Measurements from ENCODE around the gene NMBR.
"Not testable (repeated sequence)": the region's sequence is repeated elsewhere in the genome, so short reads cannot be mapped to it uniquely, and the experiment has no call there.

Gene NMBR

DNA sequence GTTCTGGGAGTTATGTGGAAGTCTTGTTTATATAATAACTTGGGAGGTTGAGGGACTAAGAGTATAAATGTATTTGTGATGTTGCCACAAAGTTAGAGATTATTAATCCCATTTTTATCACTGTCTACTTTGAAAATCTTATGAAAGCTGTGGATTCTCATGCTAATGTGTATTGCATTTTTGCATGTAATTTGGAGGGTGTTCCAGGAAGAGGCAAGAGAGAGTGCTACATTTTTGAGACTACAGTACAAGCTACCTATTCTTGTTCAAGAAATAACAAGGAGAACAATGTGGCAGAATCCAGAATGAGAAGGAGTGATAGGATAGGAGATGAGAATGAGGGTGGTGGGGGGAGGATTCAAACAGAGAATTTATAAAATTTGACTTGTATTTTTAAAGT is 35.1 kb upstream of the NMBR start:
- no peak overlapping the region for H3K27ac ChIP-seq (ENCODE audit: low read depth in 2 of 2, low read length in 2 of 2)
- peaks cover 0 to 3% of the 10 kb centered on the region in 2 donors for H3K9me3 ChIP-seq (ENCODE audit: control insufficient read depth in 2 of 2, low read length in 2 of 2)
- H3K4me1 ChIP-seq (ENCODE audit: control insufficient read depth in 2 of 2, insufficient read depth in 2 of 2, low read length in 2 of 2), result no peaks in the 10 kb centered on the region
- no peak overlapping the region for H3K9ac ChIP-seq (ENCODE audit: low read depth in 1 of 2, low read length in 2 of 2)
- no peaks in the 10 kb centered on the region for H3K27me3 ChIP-seq (ENCODE audit: control insufficient read depth in 2 of 2, insufficient read depth in 2 of 2, low read length in 2 of 2)
- H3K36me3 ChIP-seq (ENCODE audit: control insufficient read depth in 2 of 2, insufficient read depth in 2 of 2, low read length in 2 of 2), result peaks cover 3 to 4% of the 10 kb centered on the region in 2 donors
- H3K4me3 ChIP-seq (ENCODE audit: low read length in 2 of 2), result no peak overlapping the region

DNA sequence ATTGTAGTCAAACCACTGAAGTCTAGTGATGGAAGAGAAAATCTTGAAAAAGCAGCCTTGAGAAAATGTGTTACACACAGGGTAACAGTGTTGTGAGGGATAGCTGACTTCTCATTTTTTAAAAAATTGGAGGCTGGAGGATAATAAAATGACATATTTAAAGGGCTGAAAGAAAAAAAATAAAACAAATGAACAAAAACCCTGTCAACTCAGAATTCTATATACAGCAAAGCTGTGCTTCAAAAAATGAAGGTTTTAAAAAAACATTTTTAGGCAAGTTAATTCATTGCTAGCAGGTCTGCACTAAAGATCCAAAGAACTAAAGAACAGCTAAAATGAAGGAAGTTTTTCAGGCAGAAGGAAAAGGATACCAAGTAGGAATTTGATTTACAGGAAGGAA is 31.2 kb upstream of the NMBR start:
- H3K9me3 ChIP-seq (ENCODE audit: control insufficient read depth in 2 of 2, low read length in 2 of 2), result peaks cover 0 to 3% of the 10 kb centered on the region in 2 donors
- no peaks in the 10 kb centered on the region for H3K4me1 ChIP-seq (ENCODE audit: control insufficient read depth in 2 of 2, insufficient read depth in 2 of 2, low read length in 2 of 2)

DNA sequence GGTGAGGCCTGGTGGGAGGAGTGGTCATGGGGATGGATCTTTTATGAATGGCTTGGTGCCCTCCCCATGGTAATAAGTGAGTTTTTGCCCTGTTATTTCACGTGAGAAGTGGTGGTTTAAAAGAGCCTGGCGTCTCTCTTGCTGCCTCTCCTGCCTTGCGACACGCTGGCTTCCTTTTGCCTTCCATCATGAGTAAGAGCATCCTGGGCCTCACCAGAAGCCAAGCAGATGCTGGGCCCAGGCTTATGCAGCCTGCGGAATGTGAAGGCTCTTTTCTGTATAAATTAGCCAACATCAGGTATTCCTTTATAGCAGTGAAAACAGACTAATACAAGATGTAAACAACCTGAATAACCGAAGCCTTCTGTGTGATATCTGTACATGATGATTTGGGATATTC is 27.8 kb upstream of the NMBR start:
- Histone ChIP-seq H3K9ac (ENCODE audit: low read depth in 1 of 2, low read length in 2 of 2) (no peak overlapping the region), H3K27ac (ENCODE audit: low read depth in 2 of 2, low read length in 2 of 2) (no peak overlapping the region), H3K36me3 (ENCODE audit: control insufficient read depth in 2 of 2, insufficient read depth in 2 of 2, low read length in 2 of 2) (peaks cover 18 to 37% of the 10 kb centered on the region in 2 donors), H3K4me3 (ENCODE audit: low read length in 2 of 2) (no peak overlapping the region), H3K27me3 (ENCODE audit: control insufficient read depth in 2 of 2, insufficient read depth in 2 of 2, low read length in 2 of 2) (no peaks in the 10 kb centered on the region), H3K4me1 (ENCODE audit: control insufficient read depth in 2 of 2, insufficient read depth in 2 of 2, low read length in 2 of 2) (no peaks in the 10 kb centered on the region), H3K9me3 (ENCODE audit: control insufficient read depth in 2 of 2, low read length in 2 of 2) (peaks cover 0 to 3% of the 10 kb centered on the region in 2 donors)

More for the DNA sequence above, 31.2 kb upstream of the NMBR start:
- Histone ChIP-seq H3K9ac (ENCODE audit: low read depth in 1 of 2, low read length in 2 of 2) (no peak overlapping the region), H3K4me3 (ENCODE audit: low read length in 2 of 2) (no peak overlapping the region), H3K36me3 (ENCODE audit: control insufficient read depth in 2 of 2, insufficient read depth in 2 of 2, low read length in 2 of 2) (peaks cover 16 to 22% of the 10 kb centered on the region in 2 donors), H3K27ac (ENCODE audit: low read depth in 2 of 2, low read length in 2 of 2) (no peak overlapping the region), H3K27me3 (ENCODE audit: control insufficient read depth in 2 of 2, insufficient read depth in 2 of 2, low read length in 2 of 2) (no peaks in the 10 kb centered on the region)

DNA sequence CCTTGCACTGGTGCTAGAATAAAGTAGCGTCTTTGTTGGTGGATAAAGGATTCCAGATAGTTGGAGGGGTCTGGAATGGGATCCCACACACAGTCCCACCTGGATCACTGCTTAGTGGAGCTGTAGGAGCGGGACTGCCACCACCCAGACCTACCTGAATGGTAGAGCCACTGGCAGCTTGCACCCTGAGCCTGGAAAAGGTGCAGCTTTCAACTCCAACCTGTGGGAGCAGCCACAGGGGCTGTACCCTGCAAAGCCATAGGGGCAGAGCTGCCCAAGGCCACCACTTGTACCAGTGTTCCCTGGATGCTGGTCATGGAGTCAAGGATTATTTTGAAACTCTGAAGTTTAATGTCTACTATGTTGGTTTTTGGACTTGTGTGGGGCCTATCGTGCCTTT is 27.1 kb upstream of the NMBR start:
- H3K4me1 ChIP-seq (ENCODE audit: control insufficient read depth in 2 of 2, insufficient read depth in 2 of 2, low read length in 2 of 2), result no peaks in the 10 kb centered on the region
- no peaks in the 10 kb centered on the region for H3K27me3 ChIP-seq (ENCODE audit: control insufficient read depth in 2 of 2, insufficient read depth in 2 of 2, low read length in 2 of 2)
- no peak overlapping the region for H3K27ac ChIP-seq (ENCODE audit: low read depth in 2 of 2, low read length in 2 of 2)
- H3K9ac ChIP-seq (ENCODE audit: low read depth in 1 of 2, low read length in 2 of 2), result no peak overlapping the region
- peaks cover 0 to 3% of the 10 kb centered on the region in 2 donors for H3K9me3 ChIP-seq (ENCODE audit: control insufficient read depth in 2 of 2, low read length in 2 of 2)
- H3K4me3 ChIP-seq (ENCODE audit: low read length in 2 of 2), result no peak overlapping the region
- peaks cover 18 to 40% of the 10 kb centered on the region in 2 donors for H3K36me3 ChIP-seq (ENCODE audit: control insufficient read depth in 2 of 2, insufficient read depth in 2 of 2, low read length in 2 of 2)

DNA sequence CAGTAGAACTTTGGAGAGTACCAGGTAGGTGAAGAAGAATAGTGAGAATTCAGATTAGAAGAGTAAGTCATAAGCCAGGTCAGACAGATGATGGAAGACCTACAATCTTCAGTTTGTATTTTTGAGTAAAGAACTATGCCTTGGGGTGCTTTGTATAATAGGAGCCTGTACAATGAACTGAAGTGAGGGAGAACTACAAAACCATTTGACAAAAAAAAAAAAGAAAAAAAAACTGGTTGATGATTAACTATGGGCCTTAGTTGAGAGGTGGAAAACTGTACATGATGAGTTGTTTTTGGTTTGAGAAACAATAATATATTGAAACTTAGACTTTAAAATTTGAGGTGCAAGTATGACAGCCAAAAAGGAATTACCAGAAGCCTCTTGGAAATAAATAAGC is 25.8 kb upstream of the NMBR start:
- Histone ChIP-seq H3K4me3 (ENCODE audit: low read length in 2 of 2) (no peak overlapping the region), H3K27ac (ENCODE audit: low read depth in 2 of 2, low read length in 2 of 2) (no peak overlapping the region), H3K27me3 (ENCODE audit: control insufficient read depth in 2 of 2, insufficient read depth in 2 of 2, low read length in 2 of 2) (no peaks in the 10 kb centered on the region), H3K9me3 (ENCODE audit: control insufficient read depth in 2 of 2, low read length in 2 of 2) (peaks cover 0 to 3% of the 10 kb centered on the region in 2 donors), H3K4me1 (ENCODE audit: control insufficient read depth in 2 of 2, insufficient read depth in 2 of 2, low read length in 2 of 2) (no peaks in the 10 kb centered on the region), H3K36me3 (ENCODE audit: control insufficient read depth in 2 of 2, insufficient read depth in 2 of 2, low read length in 2 of 2) (peaks cover 18 to 43% of the 10 kb centered on the region in 2 donors), H3K9ac (ENCODE audit: low read depth in 1 of 2, low read length in 2 of 2) (no peak overlapping the region)

DNA sequence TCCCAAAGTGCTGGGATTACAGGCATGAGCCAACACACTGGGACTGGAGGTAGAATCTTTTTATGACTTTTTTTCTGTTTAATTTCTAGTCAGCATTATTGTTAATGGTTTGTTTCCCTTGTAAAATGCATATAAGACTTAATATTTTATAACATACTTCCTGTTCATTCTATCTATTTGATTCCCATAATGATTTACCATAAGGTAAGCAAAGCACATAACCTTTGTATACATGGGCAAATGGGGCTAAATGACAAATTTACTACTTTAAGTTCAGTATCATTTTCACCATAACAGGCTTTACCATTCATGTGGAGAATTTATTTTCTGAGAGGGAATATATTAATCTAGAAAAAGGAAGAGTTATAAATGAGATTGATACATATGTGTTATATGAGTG is 24.4 kb upstream of the NMBR start:
- Histone ChIP-seq H3K4me3 (ENCODE audit: low read length in 2 of 2) (no peak overlapping the region), H3K27ac (ENCODE audit: low read depth in 2 of 2, low read length in 2 of 2) (no peak overlapping the region), H3K27me3 (ENCODE audit: control insufficient read depth in 2 of 2, insufficient read depth in 2 of 2, low read length in 2 of 2) (no peaks in the 10 kb centered on the region), H3K36me3 (ENCODE audit: control insufficient read depth in 2 of 2, insufficient read depth in 2 of 2, low read length in 2 of 2) (peaks cover 12 to 47% of the 10 kb centered on the region in 2 donors), H3K9me3 (ENCODE audit: control insufficient read depth in 2 of 2, low read length in 2 of 2) (no peaks in the 10 kb centered on the region), H3K9ac (ENCODE audit: low read depth in 1 of 2, low read length in 2 of 2) (no peak overlapping the region), H3K4me1 (ENCODE audit: control insufficient read depth in 2 of 2, insufficient read depth in 2 of 2, low read length in 2 of 2) (no peaks in the 10 kb centered on the region)

DNA sequence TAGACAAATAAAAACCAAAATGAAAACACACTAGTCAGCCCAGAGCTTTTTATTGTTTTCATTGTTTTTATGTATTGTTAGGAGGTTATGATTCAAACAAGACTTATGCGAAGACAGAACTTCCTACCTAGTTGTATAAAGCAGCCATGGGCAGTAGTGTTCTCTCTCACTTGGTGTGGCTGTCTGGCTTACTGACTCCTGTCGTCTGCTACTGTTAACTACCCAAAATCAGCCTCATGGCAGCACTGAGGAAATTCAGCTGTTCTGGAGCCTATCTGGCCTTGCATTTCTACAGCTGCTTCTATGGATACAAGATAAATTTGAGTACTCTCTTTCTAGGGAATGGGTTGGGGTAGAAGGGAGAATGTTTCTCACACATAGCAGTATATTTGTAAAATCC is 20.6 kb upstream of the NMBR start:
- Histone ChIP-seq H3K9me3 (ENCODE audit: control insufficient read depth in 2 of 2, low read length in 2 of 2) (no peaks in the 10 kb centered on the region), H3K27ac (ENCODE audit: low read depth in 2 of 2, low read length in 2 of 2) (no peak overlapping the region), H3K27me3 (ENCODE audit: control insufficient read depth in 2 of 2, insufficient read depth in 2 of 2, low read length in 2 of 2) (no peaks in the 10 kb centered on the region), H3K4me1 (ENCODE audit: control insufficient read depth in 2 of 2, insufficient read depth in 2 of 2, low read length in 2 of 2) (no peaks in the 10 kb centered on the region), H3K9ac (ENCODE audit: low read depth in 1 of 2, low read length in 2 of 2) (no peak overlapping the region), H3K4me3 (ENCODE audit: low read length in 2 of 2) (no peak overlapping the region), H3K36me3 (ENCODE audit: control insufficient read depth in 2 of 2, insufficient read depth in 2 of 2, low read length in 2 of 2) (peaks cover 3 to 32% of the 10 kb centered on the region in 2 donors)

DNA sequence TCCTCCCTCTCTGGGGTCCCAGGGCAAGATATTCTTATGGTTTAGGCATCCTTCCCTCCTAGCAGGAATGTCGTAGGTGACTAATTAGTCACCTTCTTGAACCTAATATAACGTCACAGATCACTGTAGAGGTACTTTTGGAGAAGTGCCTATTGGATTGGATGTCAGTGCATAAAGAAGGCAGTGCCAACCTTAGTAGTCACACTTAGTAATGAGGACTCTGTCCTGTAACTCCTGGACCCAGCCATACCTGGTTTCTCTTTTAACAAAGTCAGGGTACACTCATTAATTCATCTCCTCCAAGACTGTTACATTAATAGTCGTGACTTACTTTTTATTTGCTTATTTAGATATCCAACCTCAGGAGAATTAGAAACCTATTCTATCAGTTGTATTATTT is 20.1 kb upstream of the NMBR start:
- peaks cover 3 to 28% of the 10 kb centered on the region in 2 donors for H3K36me3 ChIP-seq (ENCODE audit: control insufficient read depth in 2 of 2, insufficient read depth in 2 of 2, low read length in 2 of 2)
- H3K27me3 ChIP-seq (ENCODE audit: control insufficient read depth in 2 of 2, insufficient read depth in 2 of 2, low read length in 2 of 2), result no peaks in the 10 kb centered on the region
- no peaks in the 10 kb centered on the region for H3K4me1 ChIP-seq (ENCODE audit: control insufficient read depth in 2 of 2, insufficient read depth in 2 of 2, low read length in 2 of 2)
- H3K4me3 ChIP-seq (ENCODE audit: low read length in 2 of 2), result no peak overlapping the region
- no peaks in the 10 kb centered on the region for H3K9me3 ChIP-seq (ENCODE audit: control insufficient read depth in 2 of 2, low read length in 2 of 2)
- H3K27ac ChIP-seq (ENCODE audit: low read depth in 2 of 2, low read length in 2 of 2), result no peak overlapping the region
- H3K9ac ChIP-seq (ENCODE audit: low read depth in 1 of 2, low read length in 2 of 2), result no peak overlapping the region

DNA sequence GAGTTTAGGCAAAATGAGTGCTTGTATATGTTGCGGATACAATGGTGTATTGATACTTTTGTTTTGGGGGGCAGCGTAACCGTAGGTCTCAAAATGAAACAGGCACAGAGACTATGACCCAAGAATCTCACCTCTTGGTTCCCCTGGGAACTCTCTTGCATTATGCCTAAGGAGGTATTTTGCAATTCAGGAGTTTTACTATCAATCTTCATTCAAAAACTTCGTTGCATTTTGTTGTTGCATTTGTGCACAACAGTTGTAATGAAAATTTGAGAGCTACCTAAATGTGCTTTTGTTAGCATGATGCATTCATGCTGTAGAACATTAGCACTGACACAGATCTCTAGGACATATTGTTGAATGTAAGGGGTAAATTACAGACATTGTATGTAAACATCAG is 18.3 kb upstream of the NMBR start:
- peaks cover 3 to 22% of the 10 kb centered on the region in 2 donors for H3K36me3 ChIP-seq (ENCODE audit: control insufficient read depth in 2 of 2, insufficient read depth in 2 of 2, low read length in 2 of 2)
- no peaks in the 10 kb centered on the region for H3K27me3 ChIP-seq (ENCODE audit: control insufficient read depth in 2 of 2, insufficient read depth in 2 of 2, low read length in 2 of 2)
- H3K4me3 ChIP-seq (ENCODE audit: low read length in 2 of 2), result no peak overlapping the region
- H3K9ac ChIP-seq (ENCODE audit: low read depth in 1 of 2, low read length in 2 of 2), result no peak overlapping the region
- H3K27ac ChIP-seq (ENCODE audit: low read depth in 2 of 2, low read length in 2 of 2), result no peak overlapping the region
- no peaks in the 10 kb centered on the region for H3K4me1 ChIP-seq (ENCODE audit: control insufficient read depth in 2 of 2, insufficient read depth in 2 of 2, low read length in 2 of 2)
- no peaks in the 10 kb centered on the region for H3K9me3 ChIP-seq (ENCODE audit: control insufficient read depth in 2 of 2, low read length in 2 of 2)

DNA sequence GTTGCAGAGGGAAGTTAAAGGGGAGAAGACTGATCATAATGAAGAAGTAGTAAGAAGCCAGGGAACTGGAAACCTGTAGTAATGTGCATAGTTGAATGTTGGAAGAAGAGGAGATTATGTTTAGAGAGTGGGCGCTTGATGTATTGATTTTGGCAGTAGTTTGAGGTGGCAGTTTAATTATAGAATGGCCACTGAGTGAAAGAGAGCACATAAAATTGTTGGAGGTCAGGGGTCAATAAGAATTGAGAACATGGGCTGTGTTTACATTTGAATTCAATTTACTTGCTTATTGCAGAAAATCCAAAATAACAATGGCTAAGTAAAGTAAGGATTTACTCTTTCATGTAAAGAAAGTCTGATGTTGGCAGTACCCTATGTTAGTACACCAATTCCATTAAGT is 15.9 kb upstream of the NMBR start:
- Histone ChIP-seq H3K9ac (ENCODE audit: low read depth in 1 of 2, low read length in 2 of 2) (no peak overlapping the region), H3K9me3 (ENCODE audit: control insufficient read depth in 2 of 2, low read length in 2 of 2) (no peaks in the 10 kb centered on the region), H3K36me3 (ENCODE audit: control insufficient read depth in 2 of 2, insufficient read depth in 2 of 2, low read length in 2 of 2) (peaks cover 3 to 13% of the 10 kb centered on the region in 2 donors), H3K27me3 (ENCODE audit: control insufficient read depth in 2 of 2, insufficient read depth in 2 of 2, low read length in 2 of 2) (no peaks in the 10 kb centered on the region), H3K4me1 (ENCODE audit: control insufficient read depth in 2 of 2, insufficient read depth in 2 of 2, low read length in 2 of 2) (no peaks in the 10 kb centered on the region), H3K4me3 (ENCODE audit: low read length in 2 of 2) (no peak overlapping the region), H3K27ac (ENCODE audit: low read depth in 2 of 2, low read length in 2 of 2) (no peak overlapping the region)

DNA sequence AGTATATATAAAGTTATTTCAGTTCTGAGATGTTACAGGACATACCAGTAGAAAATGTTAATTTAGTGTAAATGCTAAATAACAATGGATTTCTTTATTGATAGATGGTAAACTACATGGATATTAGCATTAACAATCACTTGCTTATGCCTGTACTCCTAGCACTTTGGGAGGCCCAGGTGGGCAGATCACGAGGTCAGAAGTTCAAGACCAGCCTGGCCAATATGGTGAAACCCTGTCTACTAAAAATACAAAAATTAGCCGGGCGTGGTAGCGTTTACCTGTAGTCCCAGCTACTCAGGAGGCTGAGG is 9.8 kb upstream of the NMBR start:
- not testable (repeated sequence) for H3K9ac ChIP-seq (ENCODE audit: low read depth in 1 of 2, low read length in 2 of 2); H3K4me1 ChIP-seq (ENCODE audit: control insufficient read depth in 2 of 2, insufficient read depth in 2 of 2, low read length in 2 of 2); H3K27ac ChIP-seq (ENCODE audit: low read depth in 2 of 2, low read length in 2 of 2); H3K36me3 ChIP-seq (ENCODE audit: control insufficient read depth in 2 of 2, insufficient read depth in 2 of 2, low read length in 2 of 2); H3K4me3 ChIP-seq (ENCODE audit: low read length in 2 of 2); H3K9me3 ChIP-seq (ENCODE audit: control insufficient read depth in 2 of 2, low read length in 2 of 2); H3K27me3 ChIP-seq (ENCODE audit: control insufficient read depth in 2 of 2, insufficient read depth in 2 of 2, low read length in 2 of 2)

Measured in mucosa of rectum (tissue), 2 donors.